ENCODE results near the gene C3.

- TF ChIP-seq EP300 (IDR thresholded peaks at IDR 0.05) = no peak
- TF ChIP-seq POLR2A (IDR thresholded peaks at IDR 0.05; ENCODE audit: low read length) = no peak
- no peak for TF ChIP-seq NFE2L2 (conservative IDR thresholded peaks at IDR 0.05; ENCODE audit: low read length)
- no peak for TF ChIP-seq CTCF (IDR thresholded peaks at IDR 0.05)
- no peak for TF ChIP-seq ZNF302 (CRISPR knock-in tag; IDR thresholded peaks at IDR 0.05)
- TF ChIP-seq RARB (CRISPR knock-in tag; IDR thresholded peaks at IDR 0.05) = no peak
Observed at GRCh38 chr19:6716610-6716970, 3.9 kb downstream of the C3 start.
